ENCODE results near the gene S100A16. TPM values are rescaled to one million over a fixed set of nuclear protein-coding genes. Genes with fewer than 3 reads are reported as not detected.

The S100A16 gene
- total and polyA plus RNA-seq, 9 of the 15 experiments (the other 6 are each of a cell fraction or from before 2014, with no cell fraction given): 1.6 to 6.9 (median 4.3) TPM

GRCh38 chr1:153608742-153609584 is 4.0 kb downstream of the S100A16 start (continued):
- TF ChIP-seq ZNF175 (CRISPR knock-in tag; IDR thresholded peaks at IDR 0.05; ENCODE audit: low read depth) (no peak), NFIC (IDR thresholded peaks at IDR 0.05) (0 out of 2 replicates have a peak, but pooled peaks have one; percentile 12), EHMT2 (IDR thresholded peaks at IDR 0.05) (no peak; the same call in 1 of the 2 replicates), ZNF395 (CRISPR knock-in tag; IDR thresholded peaks at IDR 0.05) (peak; percentile 60; the same call in 1 of the 2 replicates), SIRT6 (IDR thresholded peaks at IDR 0.05; ENCODE audit: low read depth, low read length) (no peak), PML (IDR thresholded peaks at IDR 0.05; ENCODE audit: low read length) (no peak), ZNF354B (CRISPR knock-in tag; IDR thresholded peaks at IDR 0.05) (no peak), ZNF668 (CRISPR knock-in tag; IDR thresholded peaks at IDR 0.05) (no peak), POLR2AphosphoS5 (IDR thresholded peaks at IDR 0.05; ENCODE audit: control insufficient read depth, insufficient read depth, low read depth, low read length) (no peak), ZHX1 (conservative IDR thresholded peaks at IDR 0.05; ENCODE audit: low read length) (no peak), SMAD4 (CRISPR knock-in tag; conservative IDR thresholded peaks at IDR 0.05) (peak; percentile 81), HNRNPH1 (optimal IDR thresholded peaks at IDR 0.05; ENCODE audit: low read depth, low read length) (no peak), ZNF165 (CRISPR knock-in tag; IDR thresholded peaks at IDR 0.05; ENCODE audit: borderline replicate concordance) (no peak), HMGXB4 (CRISPR knock-in tag; IDR thresholded peaks at IDR 0.05) (no peak), MYNN (IDR thresholded peaks at IDR 0.05) (0 out of 2 replicates have a peak, but pooled peaks have one; percentile 25), MYNN (CRISPR knock-in tag; IDR thresholded peaks at IDR 0.05) (no peak), NCOA2 (IDR thresholded peaks at IDR 0.05; ENCODE audit: partially characterized antibody in 2 of 2) (no peak), MCM7 (IDR thresholded peaks at IDR 0.05) (no peak), BACH1 (tag; IDR thresholded peaks at IDR 0.05) (no peak), DEAF1 (CRISPR knock-in tag; IDR thresholded peaks at IDR 0.05) (no peak), RHOXF2B (CRISPR knock-in tag; conservative IDR thresholded peaks at IDR 0.05) (no peak)

All from K562 (cell line).